Adrenal gland (tissue), 12 donors: Measurements from ENCODE around the gene B9D1. TPM values are rescaled to one million over a fixed set of nuclear protein-coding genes. Genes with fewer than 3 reads are reported as not detected.

Experiments
- DNase-seq, 7 donors: peaks; one replicate each; pipeline ENCODE4 v3.0.0-alpha.2; 2019 to 2020
- H3K27ac ChIP-seq, 5 donors: fragments of 200-600 bp; sonication (generic) in 4 of 5; 1 replicate in 3 of 5; 2 replicates in 2 of 5; pipeline versions ENCODE4 v1.5.1 to v1.8.0; 2016 to 2020; ENCODE audit warnings: mild to moderate bottlenecking in 1 of 5
- H3K27me3 ChIP-seq: fragments of 200-600 bp; 2 replicates; pipeline ENCODE4 v1.8.0; 2021
- H3K36me3 ChIP-seq, 2 donors: fragments of 200-600 bp; replicated peaks in 1 of 2; 1 replicate in 1 of 2; 2 replicates in 1 of 2; pipeline versions ENCODE4 v1.5.1 to v1.8.0; 2018 to 2022
- H3K4me1 ChIP-seq, 2 donors: fragments of 200-600 bp; replicated peaks in 1 of 2; 1 replicate in 1 of 2; 2 replicates in 1 of 2; pipeline versions ENCODE4 v1.5.1 to v1.8.0; 2018 to 2021
- H3K4me3 ChIP-seq, 4 donors: fragments of 200-600 bp; sonication (generic) in 3 of 4; one replicate each; pipeline ENCODE4 v1.5.1; 2016 to 2018
- H3K9me3 ChIP-seq, 3 donors: fragments of 200-600 bp; sonication (generic) in 1 of 3; replicated peaks in 1 of 3; 1 replicate in 2 of 3; 2 replicates in 1 of 3; pipeline versions ENCODE4 v1.5.1 to v1.8.0; 2016 to 2021
- CTCF ChIP-seq, 6 experiments: fragments of 450-650 bp in 4 of 6; fragments of 200-600 bp in 2 of 6; sonication (generic) in 1 of 6; IDR thresholded peaks; 1 replicate in 5 of 6; 2 replicates in 1 of 6; pipeline versions ENCODE4 v1.5.1 to v1.8.0; 2016 to 2021; ENCODE audit warnings: antibody characterized with exemption in 6 of 6, mild to moderate bottlenecking in 2 of 6, moderate library complexity in 1 of 6
- POLR2A ChIP-seq, 2 donors: fragments of 450-650 bp; IDR thresholded peaks; one replicate each; pipeline ENCODE4 v1.6.1; 2017; ENCODE audit warnings: antibody characterized with exemption in 2 of 2, mild to moderate bottlenecking in 2 of 2, moderate library complexity in 1 of 2
- WGBS, 4 donors: extraction: QIAGEN DNeasy Blood & Tissue Kit in 2 of 4; methylation state at CpG; one replicate each; pipeline versions ENCODE4 v1.1.5 to v1.1.7; 2013 to 2017; 5-methylcytosine and 5-hydroxymethylcytosine counted together
- intact Hi-C, 2 donors: fragments of 100-400 bp; cut with DNase I; formaldehyde crosslinking; loops; one replicate each; pipeline versions ENCODE4 v1.14.1 to v1.15.0; 2022 to 2023
- polyA plus RNA-seq, 3 donors: library from polyadenylated mRNA; stranded (reverse); fragments of 200-250 nt in 2 of 3; fragments of 350-450 nt in 1 of 3; fragmentation: Illumina TruSeq in 1 of 3; extraction: RNeasy Lipid Tissue Mini Kit (QIAGEN cat#74804) in 1 of 3; gene quantifications; one replicate each; pipeline ENCODE4 v1.2.3, GENCODE V29; 2013 to 2014
- total RNA-seq, 9 donors: library from RNA; depleted of rRNA in 4 of 9; stranded (reverse); fragments of >200 nt in 4 of 9; fragments of 120-200 nt in 1 of 9; fragmentation: NEBNext Ultra II Directional in 1 of 9; extraction: Animal tissue kit (Norgen Biotek cat#: 25700) in 1 of 9; gene quantifications; one replicate each; pipeline versions ENCODE4 v1.1.0 to v1.2.4, GENCODE V29; 2013 to 2023
- donor health status: healthy with polysubstance abuse.
- donor health status: Bipolar disorder and iron deficiency.
- donor health status: DM: yes; HTN: yes; CAD: no.
- donor health status: DM: no; HTN: no; CAD: no.
- donor health status: DM: no; HTN: no; CAD: no.
- donor health status: DM: yes; HTN: yes; CAD: no.

Gene B9D1
- total and polyA plus RNA-seq, 12 donors, result 19.3 to 67.7 (median 30.1) TPM

DNA sequence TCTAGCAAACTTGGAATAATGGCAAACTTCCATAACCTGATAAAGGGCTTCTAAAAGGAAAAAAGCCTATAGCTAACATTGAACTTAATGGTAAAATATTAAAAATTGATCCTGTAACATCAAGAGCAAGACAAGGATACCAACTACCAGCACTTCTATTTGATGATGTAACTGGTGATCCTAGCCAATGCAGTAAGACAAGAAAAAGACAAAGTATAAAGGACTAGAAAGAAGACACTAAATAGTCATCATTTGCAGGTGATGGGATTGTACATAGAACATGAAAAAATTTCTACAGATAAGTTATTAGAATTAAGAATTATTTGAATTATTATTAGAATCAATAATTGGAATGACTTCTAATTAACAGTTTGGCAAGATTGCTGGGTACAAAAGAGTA is 37.0 kb downstream of the B9D1 start:
- Histone ChIP-seq H3K4me1 (no peaks in the 10 kb centered on the region), H3K27ac (no peak overlapping the region), H3K27me3 (no peaks in the 10 kb centered on the region), H3K4me3 (no peak overlapping the region), H3K36me3 (no peaks in the 10 kb centered on the region), H3K9me3 (no peaks in the 10 kb centered on the region)
- no peak for DNase-seq
- intact Hi-C loops, result no loop called here
- TF ChIP-seq POLR2A (IDR thresholded peaks at IDR 0.05) (no peak), CTCF (IDR thresholded peaks at IDR 0.05) (no peak)

DNA sequence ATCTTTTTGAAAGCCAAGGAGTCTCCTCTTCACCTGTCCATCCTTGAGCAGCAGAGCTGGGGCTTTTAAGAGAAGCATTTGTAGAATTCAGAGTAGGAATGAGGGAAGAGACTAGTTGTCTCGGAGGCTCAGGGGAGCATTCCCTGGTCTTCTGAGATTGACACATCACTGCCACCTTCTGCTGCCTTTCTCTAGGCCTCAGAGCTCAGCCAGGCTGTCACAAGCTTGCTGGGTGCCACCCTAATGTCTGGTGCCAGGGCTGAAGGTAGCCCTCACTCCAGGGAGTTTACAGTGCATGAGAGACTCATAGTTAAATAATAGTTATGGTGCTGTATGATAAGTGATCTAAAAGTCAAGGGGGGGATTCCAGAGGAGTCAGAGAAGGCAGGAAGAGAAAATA is 39.7 kb downstream of the B9D1 start:
- Histone ChIP-seq H3K4me3 (no peak overlapping the region), H3K36me3 (no peaks in the 10 kb centered on the region), H3K27me3 (no peaks in the 10 kb centered on the region), H3K27ac (no peak overlapping the region), H3K9me3 (no peaks in the 10 kb centered on the region), H3K4me1 (peaks cover 0 to 2% of the 10 kb centered on the region in 2 donors)
- WGBS, 4 donors, result 91 to 100% (median 98%) methylated on average over 1 of the region's 1 CpG
- no peak for TF ChIP-seq CTCF (IDR thresholded peaks at IDR 0.05)
- no peak for TF ChIP-seq POLR2A (IDR thresholded peaks at IDR 0.05)
- intact Hi-C loops, result no loop called here
- peak in 1 of 7 donors; percentile 2 for DNase-seq

GRCh38 chr17:19322129-19322505 is 40.4 kb downstream of the B9D1 start:
- intact Hi-C loops, result no loop called here
- no peak overlapping the region for H3K4me3 ChIP-seq
- H3K4me1 ChIP-seq, result peaks cover 1 to 9% of the 10 kb centered on the region in 2 donors
- no peak for TF ChIP-seq CTCF (IDR thresholded peaks at IDR 0.05)
- no peak overlapping the region for H3K27ac ChIP-seq
- H3K36me3 ChIP-seq, result no peaks in the 10 kb centered on the region
- DNase-seq, result no peak
- WGBS, 4 donors, result 83 to 95% (median 94%) methylated on average over 5 of the region's 5 CpGs
- no peaks in the 10 kb centered on the region for H3K9me3 ChIP-seq
- no peaks in the 10 kb centered on the region for H3K27me3 ChIP-seq

DNA sequence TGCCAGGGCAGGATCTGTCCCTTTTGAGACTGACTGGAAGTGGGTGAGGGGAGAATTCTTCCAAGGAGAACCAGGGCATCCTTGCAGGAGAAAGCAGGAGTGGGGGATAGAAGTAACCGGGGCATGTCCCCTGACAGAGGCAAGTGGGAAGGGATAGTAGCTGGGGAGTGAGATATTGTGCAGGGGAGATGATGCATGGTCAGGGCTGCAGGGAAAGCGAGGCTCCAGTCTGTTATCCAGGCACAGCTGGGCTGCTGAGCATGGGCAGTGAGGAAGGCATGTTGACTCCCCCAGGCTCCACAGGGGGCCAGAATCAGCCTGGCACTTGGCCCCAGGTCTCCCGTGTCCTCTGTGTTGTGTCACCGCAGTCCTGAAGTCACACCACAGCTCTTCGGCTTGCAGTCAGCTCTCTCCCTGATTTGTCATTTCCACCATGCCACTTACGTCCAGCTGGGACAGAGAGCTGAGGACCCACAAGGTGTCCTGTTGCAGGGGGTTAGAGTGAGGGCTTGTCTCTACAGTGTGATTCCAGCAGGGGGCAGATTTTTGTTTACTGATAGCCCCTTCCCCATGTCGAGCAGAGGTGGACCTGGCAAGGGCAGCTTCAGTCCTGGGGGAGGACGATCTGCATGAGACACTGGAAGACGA is 40.9 kb downstream of the B9D1 start:
- intact Hi-C loops, result no loop called here
- 86 to 93% (median 89%) methylated on average over 9 of the region's 9 CpGs for WGBS, 4 donors
- Histone ChIP-seq H3K9me3 (no peaks in the 10 kb centered on the region), H3K27me3 (no peaks in the 10 kb centered on the region), H3K4me1 (peaks cover 6 to 15% of the 10 kb centered on the region in 2 donors), H3K4me3 (no peak overlapping the region), H3K36me3 (no peaks in the 10 kb centered on the region), H3K27ac (no peak overlapping the region)
- TF ChIP-seq POLR2A (IDR thresholded peaks at IDR 0.05), result no peak
- peak in 1 of 6 experiments; percentile 3 for TF ChIP-seq CTCF (IDR thresholded peaks at IDR 0.05)
- peak in 1 of 7 donors; percentile 8 for DNase-seq
